GM23338 (cell line): ENCODE measurements around the gene TMCC1.
"Not testable (repeated sequence)": the region's sequence is repeated elsewhere in the genome, so short reads cannot be mapped to it uniquely, and the experiment has no call there.

ENCODE experiments used
- CREB1 ChIP-seq: fragments of 250-450 bp; sonication (Bioruptor Pico); IDR thresholded peaks from 2 replicates; pipeline ENCODE4 v1.5.0; 2020; ENCODE audit warnings: low read depth, mild to moderate bottlenecking, moderate library complexity
- EZH2 ChIP-seq: fragments of 200-600 bp; sonication (generic); IDR thresholded peaks from one replicate; pipeline ENCODE4 v1.8.0; 2017; ENCODE audit warnings: antibody characterized with exemption, mild to moderate bottlenecking, low read depth; ENCODE audit not compliant: unreplicated experiment
- EZH2phosphoT487 ChIP-seq: fragments of 200-600 bp; sonication (generic); IDR thresholded peaks from one replicate; pipeline ENCODE4 v1.8.1; 2018; ENCODE audit warnings: antibody characterized with exemption; ENCODE audit not compliant: unreplicated experiment
- JUNB ChIP-seq: IDR thresholded peaks from one replicate; pipeline ENCODE4 v1.6.1; 2016; ENCODE audit warnings: antibody characterized with exemption; ENCODE audit not compliant: unreplicated experiment
- NANOG ChIP-seq: IDR thresholded peaks from 2 replicates; pipeline ENCODE4 v1.6.1; 2016; ENCODE audit warnings: antibody characterized with exemption, borderline replicate concordance
- POLR2AphosphoS5 ChIP-seq: IDR thresholded peaks from 2 replicates; pipeline ENCODE4 v1.6.1; 2016; ENCODE audit warnings: antibody characterized with exemption, low read depth
- ZNF114 ChIP-seq: fragments of 250-450 bp; sonication (Bioruptor Pico); IDR thresholded peaks from 2 replicates; pipeline ENCODE4 v1.5.0; 2020; ENCODE audit warnings: mild to moderate bottlenecking, moderate library complexity
- ZNF331 ChIP-seq: fragments of 250-450 bp; sonication (Bioruptor Pico); IDR thresholded peaks from 2 replicates; pipeline ENCODE4 v1.5.0; 2020; ENCODE audit warnings: low read depth, mild to moderate bottlenecking, moderate library complexity
- TF ChIP-seq, protein P1 (sequence below), 2 experiments: fragments of 200-600 bp in 1 of 2; sonication (generic) in 1 of 2; conservative IDR thresholded peaks; 2 replicates each; pipeline versions ENCODE4 v1.5.1 to v1.6.1; 2016 to 2017; ENCODE audit warnings: antibody characterized with exemption in 2 of 2, low read depth in 2 of 2, mild to moderate bottlenecking in 2 of 2, moderate library complexity in 1 of 2
- TF ChIP-seq, protein P2 (sequence below): IDR thresholded peaks from one replicate; pipeline ENCODE4 v1.6.1; 2018; ENCODE audit warnings: antibody characterized with exemption; ENCODE audit not compliant: unreplicated experiment
- TF ChIP-seq, protein P3 (sequence below): fragments of 250-450 bp; sonication (Bioruptor Pico); IDR thresholded peaks from 2 replicates; pipeline ENCODE4 v1.5.0; 2020; ENCODE audit warnings: mild to moderate bottlenecking, moderate library complexity
- TF ChIP-seq, protein P4 (sequence below): IDR thresholded peaks from 2 replicates; pipeline ENCODE4 v1.6.1; 2016; ENCODE audit warnings: antibody characterized with exemption

DNA sequence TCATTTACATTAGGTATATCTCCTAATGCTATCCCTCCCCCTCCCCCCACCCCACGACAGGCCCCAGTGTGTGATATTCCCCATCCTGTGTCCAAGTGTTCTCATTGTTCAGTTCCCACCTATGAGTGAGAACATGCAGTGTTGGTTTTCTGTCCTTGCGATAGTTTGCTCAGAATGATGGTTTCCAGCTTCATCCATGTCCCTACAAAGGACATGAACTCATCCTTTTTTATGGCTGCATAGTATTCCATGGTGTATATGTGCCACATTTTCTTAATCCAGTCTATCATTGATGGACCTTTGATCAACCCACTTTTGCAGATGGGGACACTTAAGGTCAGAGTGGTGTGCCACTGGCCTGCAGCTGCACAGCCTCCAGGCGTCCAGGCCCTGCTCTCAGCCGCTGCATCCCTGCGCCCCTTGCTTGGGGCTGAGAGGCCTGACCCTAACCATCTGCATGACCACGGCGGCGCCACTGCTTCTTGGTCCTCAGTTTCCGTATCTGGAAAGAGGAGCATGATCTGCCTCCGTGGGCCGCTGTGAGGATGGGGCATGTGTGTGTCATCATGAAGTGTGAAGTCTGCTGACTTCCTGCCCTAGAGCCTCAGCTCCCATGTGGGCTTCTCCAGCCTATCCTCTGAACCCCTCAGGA lies 282.6 kb downstream of the TMCC1 start:
- TF ChIP-seq EZH2phosphoT487; EZH2; JUNB; POLR2AphosphoS5; CREB1 (CRISPR knock-in tag); NANOG; ZNF114 (CRISPR knock-in tag); ZNF331 (CRISPR knock-in tag): not testable (repeated sequence)
- TF ChIP-seq, protein P1, sequence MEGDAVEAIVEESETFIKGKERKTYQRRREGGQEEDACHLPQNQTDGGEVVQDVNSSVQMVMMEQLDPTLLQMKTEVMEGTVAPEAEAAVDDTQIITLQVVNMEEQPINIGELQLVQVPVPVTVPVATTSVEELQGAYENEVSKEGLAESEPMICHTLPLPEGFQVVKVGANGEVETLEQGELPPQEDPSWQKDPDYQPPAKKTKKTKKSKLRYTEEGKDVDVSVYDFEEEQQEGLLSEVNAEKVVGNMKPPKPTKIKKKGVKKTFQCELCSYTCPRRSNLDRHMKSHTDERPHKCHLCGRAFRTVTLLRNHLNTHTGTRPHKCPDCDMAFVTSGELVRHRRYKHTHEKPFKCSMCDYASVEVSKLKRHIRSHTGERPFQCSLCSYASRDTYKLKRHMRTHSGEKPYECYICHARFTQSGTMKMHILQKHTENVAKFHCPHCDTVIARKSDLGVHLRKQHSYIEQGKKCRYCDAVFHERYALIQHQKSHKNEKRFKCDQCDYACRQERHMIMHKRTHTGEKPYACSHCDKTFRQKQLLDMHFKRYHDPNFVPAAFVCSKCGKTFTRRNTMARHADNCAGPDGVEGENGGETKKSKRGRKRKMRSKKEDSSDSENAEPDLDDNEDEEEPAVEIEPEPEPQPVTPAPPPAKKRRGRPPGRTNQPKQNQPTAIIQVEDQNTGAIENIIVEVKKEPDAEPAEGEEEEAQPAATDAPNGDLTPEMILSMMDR (conservative IDR thresholded peaks at IDR 0.05; ENCODE audit: low read depth in 2 of 2) = not testable (repeated sequence)
- TF ChIP-seq, protein P2, sequence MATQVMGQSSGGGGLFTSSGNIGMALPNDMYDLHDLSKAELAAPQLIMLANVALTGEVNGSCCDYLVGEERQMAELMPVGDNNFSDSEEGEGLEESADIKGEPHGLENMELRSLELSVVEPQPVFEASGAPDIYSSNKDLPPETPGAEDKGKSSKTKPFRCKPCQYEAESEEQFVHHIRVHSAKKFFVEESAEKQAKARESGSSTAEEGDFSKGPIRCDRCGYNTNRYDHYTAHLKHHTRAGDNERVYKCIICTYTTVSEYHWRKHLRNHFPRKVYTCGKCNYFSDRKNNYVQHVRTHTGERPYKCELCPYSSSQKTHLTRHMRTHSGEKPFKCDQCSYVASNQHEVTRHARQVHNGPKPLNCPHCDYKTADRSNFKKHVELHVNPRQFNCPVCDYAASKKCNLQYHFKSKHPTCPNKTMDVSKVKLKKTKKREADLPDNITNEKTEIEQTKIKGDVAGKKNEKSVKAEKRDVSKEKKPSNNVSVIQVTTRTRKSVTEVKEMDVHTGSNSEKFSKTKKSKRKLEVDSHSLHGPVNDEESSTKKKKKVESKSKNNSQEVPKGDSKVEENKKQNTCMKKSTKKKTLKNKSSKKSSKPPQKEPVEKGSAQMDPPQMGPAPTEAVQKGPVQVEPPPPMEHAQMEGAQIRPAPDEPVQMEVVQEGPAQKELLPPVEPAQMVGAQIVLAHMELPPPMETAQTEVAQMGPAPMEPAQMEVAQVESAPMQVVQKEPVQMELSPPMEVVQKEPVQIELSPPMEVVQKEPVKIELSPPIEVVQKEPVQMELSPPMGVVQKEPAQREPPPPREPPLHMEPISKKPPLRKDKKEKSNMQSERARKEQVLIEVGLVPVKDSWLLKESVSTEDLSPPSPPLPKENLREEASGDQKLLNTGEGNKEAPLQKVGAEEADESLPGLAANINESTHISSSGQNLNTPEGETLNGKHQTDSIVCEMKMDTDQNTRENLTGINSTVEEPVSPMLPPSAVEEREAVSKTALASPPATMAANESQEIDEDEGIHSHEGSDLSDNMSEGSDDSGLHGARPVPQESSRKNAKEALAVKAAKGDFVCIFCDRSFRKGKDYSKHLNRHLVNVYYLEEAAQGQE = not testable (repeated sequence)
- TF ChIP-seq, protein P3, sequence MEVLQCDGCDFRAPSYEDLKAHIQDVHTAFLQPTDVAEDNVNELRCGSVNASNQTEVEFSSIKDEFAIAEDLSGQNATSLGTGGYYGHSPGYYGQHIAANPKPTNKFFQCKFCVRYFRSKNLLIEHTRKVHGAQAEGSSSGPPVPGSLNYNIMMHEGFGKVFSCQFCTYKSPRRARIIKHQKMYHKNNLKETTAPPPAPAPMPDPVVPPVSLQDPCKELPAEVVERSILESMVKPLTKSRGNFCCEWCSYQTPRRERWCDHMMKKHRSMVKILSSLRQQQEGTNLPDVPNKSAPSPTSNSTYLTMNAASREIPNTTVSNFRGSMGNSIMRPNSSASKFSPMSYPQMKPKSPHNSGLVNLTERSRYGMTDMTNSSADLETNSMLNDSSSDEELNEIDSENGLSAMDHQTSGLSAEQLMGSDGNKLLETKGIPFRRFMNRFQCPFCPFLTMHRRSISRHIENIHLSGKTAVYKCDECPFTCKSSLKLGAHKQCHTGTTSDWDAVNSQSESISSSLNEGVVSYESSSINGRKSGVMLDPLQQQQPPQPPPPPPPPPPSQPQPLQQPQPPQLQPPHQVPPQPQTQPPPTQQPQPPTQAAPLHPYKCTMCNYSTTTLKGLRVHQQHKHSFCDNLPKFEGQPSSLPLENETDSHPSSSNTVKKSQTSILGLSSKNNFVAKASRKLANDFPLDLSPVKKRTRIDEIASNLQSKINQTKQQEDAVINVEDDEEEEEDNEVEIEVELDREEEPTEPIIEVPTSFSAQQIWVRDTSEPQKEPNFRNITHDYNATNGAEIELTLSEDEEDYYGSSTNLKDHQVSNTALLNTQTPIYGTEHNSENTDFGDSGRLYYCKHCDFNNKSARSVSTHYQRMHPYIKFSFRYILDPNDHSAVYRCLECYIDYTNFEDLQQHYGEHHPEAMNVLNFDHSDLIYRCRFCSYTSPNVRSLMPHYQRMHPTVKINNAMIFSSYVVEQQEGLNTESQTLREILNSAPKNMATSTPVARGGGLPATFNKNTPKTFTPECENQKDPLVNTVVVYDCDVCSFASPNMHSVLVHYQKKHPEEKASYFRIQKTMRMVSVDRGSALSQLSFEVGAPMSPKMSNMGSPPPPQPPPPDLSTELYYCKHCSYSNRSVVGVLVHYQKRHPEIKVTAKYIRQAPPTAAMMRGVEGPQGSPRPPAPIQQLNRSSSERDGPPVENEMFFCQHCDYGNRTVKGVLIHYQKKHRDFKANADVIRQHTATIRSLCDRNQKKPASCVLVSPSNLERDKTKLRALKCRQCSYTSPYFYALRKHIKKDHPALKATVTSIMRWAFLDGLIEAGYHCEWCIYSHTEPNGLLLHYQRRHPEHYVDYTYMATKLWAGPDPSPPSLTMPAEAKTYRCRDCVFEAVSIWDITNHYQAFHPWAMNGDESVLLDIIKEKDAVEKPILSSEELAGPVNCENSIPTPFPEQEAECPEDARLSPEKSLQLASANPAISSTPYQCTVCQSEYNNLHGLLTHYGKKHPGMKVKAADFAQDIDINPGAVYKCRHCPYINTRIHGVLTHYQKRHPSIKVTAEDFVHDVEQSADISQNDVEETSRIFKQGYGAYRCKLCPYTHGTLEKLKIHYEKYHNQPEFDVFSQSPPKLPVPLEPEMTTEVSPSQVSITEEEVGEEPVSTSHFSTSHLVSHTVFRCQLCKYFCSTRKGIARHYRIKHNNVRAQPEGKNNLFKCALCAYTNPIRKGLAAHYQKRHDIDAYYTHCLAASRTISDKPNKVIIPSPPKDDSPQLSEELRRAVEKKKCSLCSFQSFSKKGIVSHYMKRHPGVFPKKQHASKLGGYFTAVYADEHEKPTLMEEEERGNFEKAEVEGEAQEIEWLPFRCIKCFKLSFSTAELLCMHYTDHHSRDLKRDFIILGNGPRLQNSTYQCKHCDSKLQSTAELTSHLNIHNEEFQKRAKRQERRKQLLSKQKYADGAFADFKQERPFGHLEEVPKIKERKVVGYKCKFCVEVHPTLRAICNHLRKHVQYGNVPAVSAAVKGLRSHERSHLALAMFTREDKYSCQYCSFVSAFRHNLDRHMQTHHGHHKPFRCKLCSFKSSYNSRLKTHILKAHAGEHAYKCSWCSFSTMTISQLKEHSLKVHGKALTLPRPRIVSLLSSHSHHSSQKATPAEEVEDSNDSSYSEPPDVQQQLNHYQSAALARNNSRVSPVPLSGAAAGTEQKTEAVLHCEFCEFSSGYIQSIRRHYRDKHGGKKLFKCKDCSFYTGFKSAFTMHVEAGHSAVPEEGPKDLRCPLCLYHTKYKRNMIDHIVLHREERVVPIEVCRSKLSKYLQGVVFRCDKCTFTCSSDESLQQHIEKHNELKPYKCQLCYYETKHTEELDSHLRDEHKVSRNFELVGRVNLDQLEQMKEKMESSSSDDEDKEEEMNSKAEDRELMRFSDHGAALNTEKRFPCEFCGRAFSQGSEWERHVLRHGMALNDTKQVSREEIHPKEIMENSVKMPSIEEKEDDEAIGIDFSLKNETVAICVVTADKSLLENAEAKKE (CRISPR knock-in tag) = not testable (repeated sequence)
- TF ChIP-seq, protein P4, sequence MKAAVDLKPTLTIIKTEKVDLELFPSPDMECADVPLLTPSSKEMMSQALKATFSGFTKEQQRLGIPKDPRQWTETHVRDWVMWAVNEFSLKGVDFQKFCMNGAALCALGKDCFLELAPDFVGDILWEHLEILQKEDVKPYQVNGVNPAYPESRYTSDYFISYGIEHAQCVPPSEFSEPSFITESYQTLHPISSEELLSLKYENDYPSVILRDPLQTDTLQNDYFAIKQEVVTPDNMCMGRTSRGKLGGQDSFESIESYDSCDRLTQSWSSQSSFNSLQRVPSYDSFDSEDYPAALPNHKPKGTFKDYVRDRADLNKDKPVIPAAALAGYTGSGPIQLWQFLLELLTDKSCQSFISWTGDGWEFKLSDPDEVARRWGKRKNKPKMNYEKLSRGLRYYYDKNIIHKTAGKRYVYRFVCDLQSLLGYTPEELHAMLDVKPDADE = not testable (repeated sequence)
